GM13977 (cell line): ENCODE data around the gene CLDN7.
A peak's percentile ranks its signal among the peaks of the same experiment; 100 is the strongest.

Source experiments
- DNase-seq: peaks from one replicate; pipeline ENCODE4 v3.0.0; 2012; ENCODE audit warnings: low spot score
- in situ Hi-C: fragments of 300-500 bp; cut with MboI; formaldehyde crosslinking; loops from one replicate; pipeline ENCODE4 v1.12.0; 2022; ENCODE audit warnings: low sequenced_read_pairs, low pct_unique_long_range_greater_than_20kb, mixed read lengths, inconsistent platforms; ENCODE audit not compliant: unreplicated experiment
- TF ChIP-seq, protein P1 (sequence below): IDR thresholded peaks from 2 replicates; pipeline ENCODE4 v1.5.1; 2012; ENCODE audit warnings: mild to moderate bottlenecking, control low read depth; ENCODE audit not compliant: insufficient read depth; ENCODE audit errors: extremely low read depth, missing control alignments

Gene CLDN7

GRCh38 chr17:7236808-7237207 lies 25.5 kb downstream of the CLDN7 start:
- no peak for DNase-seq
- in situ Hi-C loops = no loop called here
- TF ChIP-seq, protein P1, sequence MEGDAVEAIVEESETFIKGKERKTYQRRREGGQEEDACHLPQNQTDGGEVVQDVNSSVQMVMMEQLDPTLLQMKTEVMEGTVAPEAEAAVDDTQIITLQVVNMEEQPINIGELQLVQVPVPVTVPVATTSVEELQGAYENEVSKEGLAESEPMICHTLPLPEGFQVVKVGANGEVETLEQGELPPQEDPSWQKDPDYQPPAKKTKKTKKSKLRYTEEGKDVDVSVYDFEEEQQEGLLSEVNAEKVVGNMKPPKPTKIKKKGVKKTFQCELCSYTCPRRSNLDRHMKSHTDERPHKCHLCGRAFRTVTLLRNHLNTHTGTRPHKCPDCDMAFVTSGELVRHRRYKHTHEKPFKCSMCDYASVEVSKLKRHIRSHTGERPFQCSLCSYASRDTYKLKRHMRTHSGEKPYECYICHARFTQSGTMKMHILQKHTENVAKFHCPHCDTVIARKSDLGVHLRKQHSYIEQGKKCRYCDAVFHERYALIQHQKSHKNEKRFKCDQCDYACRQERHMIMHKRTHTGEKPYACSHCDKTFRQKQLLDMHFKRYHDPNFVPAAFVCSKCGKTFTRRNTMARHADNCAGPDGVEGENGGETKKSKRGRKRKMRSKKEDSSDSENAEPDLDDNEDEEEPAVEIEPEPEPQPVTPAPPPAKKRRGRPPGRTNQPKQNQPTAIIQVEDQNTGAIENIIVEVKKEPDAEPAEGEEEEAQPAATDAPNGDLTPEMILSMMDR = no peak

DNA sequence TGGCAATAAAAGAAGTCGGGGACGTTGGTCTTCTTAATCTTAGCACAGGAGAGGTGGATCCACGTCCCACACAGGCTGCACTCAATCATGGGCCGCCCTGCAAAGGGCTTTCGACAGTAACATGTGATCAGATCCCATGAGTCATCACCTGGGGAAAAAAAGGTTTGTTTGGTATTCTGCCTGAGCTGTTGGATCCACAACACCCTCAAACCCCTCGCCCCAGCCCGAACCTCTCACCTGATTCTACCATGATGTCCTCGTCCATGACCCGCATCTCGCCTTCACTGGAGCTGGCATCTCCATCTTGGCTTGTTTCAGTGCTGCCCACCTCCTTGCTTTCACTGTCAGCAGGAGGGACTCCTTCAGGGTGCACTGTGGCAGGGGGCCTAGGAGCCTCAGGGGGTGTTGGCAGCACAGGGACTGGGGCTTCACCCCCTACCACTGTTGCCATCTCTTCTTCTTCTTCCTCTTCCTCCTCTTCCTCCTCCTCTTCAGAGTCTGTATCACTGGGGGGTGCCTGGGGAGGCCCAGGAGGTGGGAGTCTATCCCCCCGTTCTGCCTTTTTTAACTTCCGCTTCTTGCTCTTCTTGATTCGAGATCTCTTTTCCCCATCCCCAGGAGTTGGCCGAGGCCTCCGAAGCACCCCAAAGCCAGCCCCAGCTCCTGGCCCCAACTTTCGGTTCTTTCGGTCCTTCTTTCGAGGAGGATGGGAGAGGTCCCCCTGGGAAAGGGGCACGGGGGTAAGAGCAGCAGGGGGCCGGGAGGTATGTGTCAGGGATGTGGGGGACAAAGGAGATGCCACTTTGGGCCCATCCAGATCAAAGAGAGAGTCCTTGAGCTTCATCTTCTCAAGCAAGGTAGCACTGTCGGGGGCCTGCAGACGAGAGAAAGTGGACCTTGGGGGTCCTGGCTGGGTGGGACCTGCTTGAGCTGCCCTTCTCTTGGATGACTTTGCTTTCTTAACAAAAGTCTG lies 26.3 kb downstream of the CLDN7 start:
- in situ Hi-C loops = no loop called here
- TF ChIP-seq, protein P1 = no peak
- DNase-seq = no peak

DNA sequence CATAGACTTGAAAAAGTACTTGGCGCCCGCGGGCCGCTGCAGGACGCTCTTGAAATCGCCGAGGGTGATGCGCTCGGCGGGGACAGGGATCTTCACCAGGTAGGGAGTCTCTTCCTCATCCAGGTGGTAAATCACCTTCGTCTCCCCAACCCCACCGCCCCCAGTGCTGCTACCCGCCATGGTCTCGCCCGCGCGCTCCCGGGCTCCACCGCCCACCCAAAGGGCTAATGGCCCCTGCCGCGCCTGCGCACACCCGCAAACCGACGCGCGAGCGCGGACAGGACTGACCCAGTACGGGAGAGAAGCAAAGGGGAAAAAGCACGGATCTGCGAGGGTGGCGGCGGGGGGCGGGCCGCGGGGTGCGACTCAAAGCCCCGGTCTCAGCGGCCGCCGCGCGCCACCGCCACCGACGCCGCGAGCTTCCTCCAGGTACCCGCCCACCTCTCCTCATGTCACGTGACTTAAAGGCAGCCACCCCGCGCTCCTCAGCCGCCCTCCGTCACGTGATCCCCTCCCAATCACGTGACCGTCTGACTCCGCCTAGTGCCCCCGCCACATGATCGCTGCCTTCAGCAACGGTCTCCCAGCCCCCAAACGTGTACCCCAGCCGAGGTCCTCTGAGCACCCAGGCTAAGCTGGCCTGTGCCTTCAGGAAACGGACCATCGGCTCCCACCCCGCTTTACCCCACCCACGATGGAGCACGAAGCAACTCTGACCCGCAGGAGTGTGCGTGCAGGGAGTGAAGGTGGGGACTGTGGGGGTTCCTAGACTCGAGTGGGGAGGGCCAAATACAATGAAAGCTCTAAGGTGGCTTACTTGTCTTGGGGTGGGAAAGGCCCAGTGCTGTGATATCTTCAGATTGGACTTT lies 28.0 kb downstream of the CLDN7 start, which contains the start of gene DVL2:
Gene DVL2 (minus strand): TSS at position 435 of the 869 bp plus-strand sequence. CDS start 255 bp downstream, at position 180.
- DNase-seq = peak; percentile 98
- in situ Hi-C loops = no loop called here
- TF ChIP-seq, protein P1 = no peak

- DNase-seq = no peak
- TF ChIP-seq, protein P1 = no peak
- in situ Hi-C loops = no loop called here
Observed at GRCh38 chr17:7233701-7234082, 28.6 kb downstream of the CLDN7 start.

DNA sequence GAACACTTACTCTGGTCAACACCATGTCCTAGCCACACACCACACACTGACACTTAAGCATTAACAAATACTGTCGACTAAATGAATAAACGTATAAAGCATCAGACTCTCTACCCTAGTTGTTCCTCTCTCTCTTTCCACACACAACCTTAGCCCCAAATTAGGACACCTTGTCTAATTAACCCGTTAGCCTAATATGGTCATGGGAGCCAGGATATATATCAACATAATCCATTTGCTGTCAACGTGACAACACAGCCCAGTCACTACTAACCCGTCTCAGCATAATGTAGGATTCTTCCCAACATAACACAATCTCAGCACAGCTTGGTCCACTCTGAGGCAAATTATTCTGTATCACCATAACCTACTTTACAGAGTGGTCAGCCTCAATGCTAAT lies 30.2 kb downstream of the CLDN7 start:
- TF ChIP-seq, protein P1 = no peak

DNA sequence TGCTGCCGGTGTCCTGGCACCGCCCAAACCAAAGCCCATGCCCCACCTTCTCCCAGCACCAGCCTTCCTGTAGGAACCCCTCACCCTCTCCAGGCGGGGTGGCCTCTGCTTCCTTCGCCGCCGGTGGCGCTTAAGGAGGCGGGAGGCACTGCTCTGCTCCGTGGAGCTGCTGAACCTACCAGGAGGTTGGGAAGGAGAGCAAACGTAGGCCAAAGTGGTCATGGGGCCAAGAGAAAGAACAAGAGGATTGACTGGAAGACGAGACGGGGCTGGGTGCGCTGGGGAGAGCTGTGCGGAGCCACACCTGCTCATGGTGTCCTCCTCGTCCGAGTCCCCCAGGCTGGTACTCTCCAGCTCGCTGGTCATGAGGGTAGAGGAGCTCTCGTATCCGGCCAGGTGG lies 32.8 kb downstream of the CLDN7 start:
- in situ Hi-C loops = no loop called here
- DNase-seq = no peak

More for the DNA sequence above, 30.2 kb downstream of the CLDN7 start:
- DNase-seq = no peak
- in situ Hi-C loops = no loop called here

More for the DNA sequence above, 32.8 kb downstream of the CLDN7 start:
- TF ChIP-seq, protein P1 = no peak
